ENCODE results near the gene STIM2.
"Not testable (repeated sequence)": the region's sequence is repeated elsewhere in the genome, so short reads cannot be mapped to it uniquely, and the experiment has no call there.

Gene STIM2

GRCh38 chr4:26892480-26893150, 32.0 kb downstream of the STIM2 start:
- peak overlapping the region; percentile 76 for H3K27ac Mint-ChIP-seq
- peaks cover 52% of the 10 kb centered on the region for H3K36me3 Mint-ChIP-seq (ENCODE audit: low read depth)
- H3K9me3 Mint-ChIP-seq = peaks cover 4% of the 10 kb centered on the region
- H3K4me1 Mint-ChIP-seq (ENCODE audit: low read depth) = peaks cover 62% of the 10 kb centered on the region
- no peaks in the 10 kb centered on the region for H3K27me3 Mint-ChIP-seq
- H3K4me3 Mint-ChIP-seq = no peak overlapping the region

- peaks cover 52% of the 10 kb centered on the region for H3K36me3 Mint-ChIP-seq (ENCODE audit: low read depth)
- peak overlapping the region; percentile 76 for H3K27ac Mint-ChIP-seq
Observed at GRCh38 chr4:26893491-26893890, 32.9 kb downstream of the STIM2 start.

DNA sequence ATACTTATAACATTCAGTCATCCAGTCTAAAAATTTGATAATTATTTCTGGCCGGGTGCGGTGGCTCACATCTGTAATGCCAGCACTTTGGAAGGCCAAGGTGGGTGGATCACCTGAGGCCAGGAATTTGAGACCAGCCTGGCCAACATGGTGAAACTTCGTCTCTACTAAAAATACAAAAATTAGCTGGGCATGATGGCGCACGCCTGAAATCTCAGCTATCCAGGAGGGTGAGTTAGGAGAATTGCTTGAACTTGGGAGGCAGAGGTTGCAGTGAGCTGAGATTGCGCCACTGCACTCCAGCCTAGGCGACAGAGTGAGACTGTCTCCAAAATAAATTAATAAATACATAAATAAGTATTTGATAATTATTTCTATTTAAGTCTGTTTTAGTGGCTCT, 34.2 kb downstream of the STIM2 start:
- peaks cover 62% of the 10 kb centered on the region for H3K4me1 Mint-ChIP-seq (ENCODE audit: low read depth)
- not testable (repeated sequence) for H3K27ac Mint-ChIP-seq, H3K27me3 Mint-ChIP-seq, H3K4me3 Mint-ChIP-seq, H3K9me3 Mint-ChIP-seq
- peaks cover 43% of the 10 kb centered on the region for H3K36me3 Mint-ChIP-seq (ENCODE audit: low read depth)

More at GRCh38 chr4:26893491-26893890, 32.9 kb downstream of the STIM2 start:
- peaks cover 60% of the 10 kb centered on the region for H3K4me1 Mint-ChIP-seq (ENCODE audit: low read depth)
- no peak overlapping the region for H3K4me3 Mint-ChIP-seq
- H3K9me3 Mint-ChIP-seq = peaks cover 4% of the 10 kb centered on the region
- no peaks in the 10 kb centered on the region for H3K27me3 Mint-ChIP-seq

DNA sequence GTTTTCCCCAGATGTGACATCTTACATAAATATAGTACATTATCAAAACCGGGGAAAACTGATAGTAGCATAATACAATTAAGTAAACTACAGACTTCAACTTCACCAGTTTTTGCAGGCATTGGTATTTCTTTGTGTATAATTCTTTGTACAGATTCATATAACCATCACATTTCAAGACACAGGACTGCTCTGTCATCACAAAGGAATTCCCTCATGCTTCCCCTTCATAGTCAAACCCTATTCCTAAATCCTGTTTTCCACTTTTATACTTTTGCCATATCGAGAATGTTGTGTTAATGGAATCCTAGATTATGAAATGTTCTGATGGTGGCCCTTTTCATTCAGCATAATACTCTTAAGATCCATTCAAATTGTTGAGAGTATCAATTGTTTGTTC, 36.0 kb downstream of the STIM2 start:
- peaks cover 66% of the 10 kb centered on the region for H3K4me1 Mint-ChIP-seq (ENCODE audit: low read depth)
- H3K36me3 Mint-ChIP-seq (ENCODE audit: low read depth) = peaks cover 35% of the 10 kb centered on the region
- no peak overlapping the region for H3K27ac Mint-ChIP-seq
- no peak overlapping the region for H3K4me3 Mint-ChIP-seq
- no peaks in the 10 kb centered on the region for H3K27me3 Mint-ChIP-seq
- H3K9me3 Mint-ChIP-seq = no peaks in the 10 kb centered on the region

GRCh38 chr4:26899991-26900390, 39.4 kb downstream of the STIM2 start:
- peaks cover 33% of the 10 kb centered on the region for H3K36me3 Mint-ChIP-seq (ENCODE audit: low read depth)
- no peaks in the 10 kb centered on the region for H3K9me3 Mint-ChIP-seq
- no peak overlapping the region for H3K4me3 Mint-ChIP-seq
- no peaks in the 10 kb centered on the region for H3K27me3 Mint-ChIP-seq
- H3K27ac Mint-ChIP-seq = peak overlapping the region; percentile 56
- peaks cover 74% of the 10 kb centered on the region for H3K4me1 Mint-ChIP-seq (ENCODE audit: low read depth)

DNA sequence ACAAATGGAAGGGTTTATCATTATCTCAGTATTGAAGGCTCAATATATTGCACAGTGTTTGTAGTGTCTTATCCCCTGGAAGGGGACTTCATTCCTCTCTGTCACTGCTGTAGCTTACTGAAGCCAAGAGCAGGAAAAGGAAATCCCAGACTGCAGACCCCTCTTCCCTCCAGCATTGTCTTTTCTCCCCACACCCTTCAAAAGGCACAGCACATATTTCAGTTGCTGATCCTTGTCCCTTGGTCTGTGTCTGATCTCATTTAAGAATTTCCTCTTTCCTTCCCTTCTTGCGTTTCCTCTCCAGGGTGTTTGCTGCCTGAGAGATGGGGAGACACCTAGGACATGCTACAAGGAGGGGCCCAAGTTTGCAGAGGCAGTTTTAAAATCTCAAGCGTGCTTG, 40.1 kb downstream of the STIM2 start:
- Mint-ChIP-seq H3K4me1 (ENCODE audit: low read depth) (peaks cover 73% of the 10 kb centered on the region), H3K4me3 (no peak overlapping the region), H3K36me3 (ENCODE audit: low read depth) (peaks cover 35% of the 10 kb centered on the region), H3K27me3 (no peaks in the 10 kb centered on the region), H3K9me3 (no peaks in the 10 kb centered on the region), H3K27ac (peak overlapping the region; percentile 62)

DNA sequence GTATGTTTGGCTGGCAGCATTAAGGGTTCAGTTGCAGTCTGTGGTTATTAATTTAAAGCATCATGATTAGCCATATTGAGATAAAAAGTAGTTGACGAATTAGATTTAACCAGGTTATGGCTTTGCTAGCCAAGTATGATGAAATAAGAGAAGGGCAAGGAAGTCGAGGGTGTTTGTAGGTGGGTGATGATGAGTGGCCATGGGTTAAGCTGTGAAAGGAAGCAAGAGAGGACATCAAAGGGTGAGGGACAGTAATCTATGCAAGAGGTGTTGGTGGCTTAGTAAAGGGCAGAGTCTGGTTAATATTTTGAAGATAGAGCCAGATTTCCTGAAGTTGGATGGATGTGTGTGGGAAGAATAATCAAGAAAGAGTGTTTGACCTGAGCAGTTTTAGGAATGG, 44.5 kb downstream of the STIM2 start:
- H3K4me1 Mint-ChIP-seq (ENCODE audit: low read depth) = peaks cover 80% of the 10 kb centered on the region

DNA sequence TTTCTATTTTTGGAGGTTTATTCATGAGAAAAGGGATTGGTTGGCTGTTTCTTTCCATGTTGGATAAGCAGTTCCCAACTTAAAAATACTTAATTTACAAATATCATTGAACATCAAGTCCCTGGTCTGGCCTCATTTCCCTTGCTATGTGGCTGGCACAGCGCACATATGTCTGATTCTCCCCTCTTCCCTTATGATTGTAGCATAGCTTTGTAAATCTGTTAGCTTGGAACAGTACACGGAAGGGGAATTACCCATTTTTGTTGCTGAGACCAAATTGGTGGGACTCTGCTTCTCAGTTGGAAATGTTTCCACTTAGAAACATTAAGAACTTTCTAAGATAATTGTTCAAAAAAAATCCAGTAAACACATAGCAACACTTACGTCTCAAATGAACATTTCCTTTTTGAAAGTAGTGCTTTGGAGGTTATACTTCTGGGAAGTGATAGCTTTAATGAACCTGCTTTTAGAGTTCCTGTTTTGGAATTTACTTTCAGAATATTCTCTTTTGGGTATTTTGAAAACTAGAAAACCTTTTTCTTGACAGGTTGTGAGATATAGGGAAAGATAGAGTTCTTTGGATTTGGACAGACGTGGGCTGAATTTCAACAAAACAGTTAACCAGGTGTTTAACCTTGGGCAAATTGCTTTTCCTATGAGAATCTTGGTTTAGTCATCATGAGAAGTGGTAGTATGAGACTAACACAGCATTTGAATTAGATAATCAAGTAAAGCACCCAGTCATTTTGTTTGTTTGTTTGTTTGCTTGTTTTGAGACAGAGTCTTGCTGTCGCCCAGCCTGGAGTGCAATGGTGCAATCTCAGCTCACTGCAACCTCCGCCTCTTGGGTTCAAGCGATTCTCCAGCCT, 47.3 kb downstream of the STIM2 start:
- Mint-ChIP-seq H3K27ac (no peak overlapping the region), H3K9me3 (no peaks in the 10 kb centered on the region), H3K4me3 (no peak overlapping the region), H3K27me3 (no peaks in the 10 kb centered on the region), H3K4me1 (ENCODE audit: low read depth) (peaks cover 85% of the 10 kb centered on the region), H3K36me3 (ENCODE audit: low read depth) (peaks cover 16% of the 10 kb centered on the region)

More for the DNA sequence above, 44.5 kb downstream of the STIM2 start:
- Mint-ChIP-seq H3K4me3 (peak overlapping the region; percentile 33), H3K9me3 (no peaks in the 10 kb centered on the region), H3K27me3 (no peaks in the 10 kb centered on the region), H3K36me3 (ENCODE audit: low read depth) (peaks cover 25% of the 10 kb centered on the region), H3K27ac (peak overlapping the region; percentile 75)

DNA sequence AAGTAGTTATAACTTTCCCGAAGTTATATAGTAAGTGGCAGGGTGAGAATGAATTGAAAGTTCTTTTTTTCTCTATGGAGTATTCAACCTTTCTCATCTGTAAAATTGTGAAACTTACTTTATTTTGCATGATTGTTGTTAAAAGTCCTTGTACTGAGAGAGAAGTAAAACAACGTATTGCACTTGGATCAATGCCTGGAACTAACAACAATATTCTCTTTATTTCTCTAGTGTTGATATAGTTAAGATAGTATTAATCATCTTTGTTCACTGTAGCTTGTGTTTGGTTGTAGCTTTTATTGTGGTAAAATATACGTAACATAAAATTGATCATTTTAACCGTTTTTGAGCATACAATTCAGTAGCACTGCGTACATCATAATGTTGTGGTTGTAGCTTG, 48.7 kb downstream of the STIM2 start:
- Mint-ChIP-seq H3K36me3 (ENCODE audit: low read depth) (peaks cover 11% of the 10 kb centered on the region), H3K27me3 (no peaks in the 10 kb centered on the region), H3K9me3 (no peaks in the 10 kb centered on the region), H3K4me1 (ENCODE audit: low read depth) (peaks cover 81% of the 10 kb centered on the region), H3K27ac (no peak overlapping the region), H3K4me3 (no peak overlapping the region)

DNA sequence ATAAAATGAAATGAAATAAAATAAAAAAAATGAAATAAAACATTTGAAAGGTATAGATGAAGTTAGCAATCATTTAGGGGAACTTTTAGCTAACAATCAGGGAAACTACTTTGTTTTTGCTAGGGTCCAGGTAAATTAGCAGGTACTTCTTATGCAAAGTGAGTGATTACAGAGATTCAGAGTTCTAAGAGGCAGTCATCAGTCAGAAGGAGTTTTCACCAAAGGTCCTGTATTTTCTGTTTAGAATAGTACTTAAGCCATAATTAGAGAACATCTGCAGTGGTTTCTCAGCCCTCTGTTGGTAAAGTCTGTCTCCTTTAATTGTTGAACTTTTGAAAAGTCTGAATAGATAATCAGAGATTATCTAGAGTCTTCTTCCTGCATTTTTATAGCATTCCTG, 50.6 kb downstream of the STIM2 start:
- no peaks in the 10 kb centered on the region for H3K27me3 Mint-ChIP-seq
- H3K4me1 Mint-ChIP-seq (ENCODE audit: low read depth) = peaks cover 87% of the 10 kb centered on the region
- H3K27ac Mint-ChIP-seq = no peak overlapping the region

GRCh38 chr4:26912069-26912468, 51.4 kb downstream of the STIM2 start:
- Mint-ChIP-seq H3K9me3 (no peaks in the 10 kb centered on the region), H3K4me1 (ENCODE audit: low read depth) (peaks cover 88% of the 10 kb centered on the region), H3K27ac (no peak overlapping the region), H3K36me3 (ENCODE audit: low read depth) (peaks cover 6% of the 10 kb centered on the region), H3K4me3 (no peak overlapping the region), H3K27me3 (no peaks in the 10 kb centered on the region)

More for the DNA sequence above, 50.6 kb downstream of the STIM2 start:
- Mint-ChIP-seq H3K4me3 (no peak overlapping the region), H3K9me3 (no peaks in the 10 kb centered on the region), H3K36me3 (ENCODE audit: low read depth) (peaks cover 6% of the 10 kb centered on the region)

GRCh38 chr4:26912810-26913209, 52.2 kb downstream of the STIM2 start:
- Mint-ChIP-seq H3K36me3 (ENCODE audit: low read depth) (peaks cover 5% of the 10 kb centered on the region), H3K4me1 (ENCODE audit: low read depth) (peaks cover 83% of the 10 kb centered on the region), H3K27ac (peak overlapping the region; percentile 21), H3K27me3 (no peaks in the 10 kb centered on the region), H3K4me3 (no peak overlapping the region), H3K9me3 (no peaks in the 10 kb centered on the region)

GRCh38 chr4:26916195-26916594, 55.6 kb downstream of the STIM2 start:
- peaks cover 72% of the 10 kb centered on the region for H3K4me1 Mint-ChIP-seq (ENCODE audit: low read depth)
- peaks cover 25% of the 10 kb centered on the region for H3K36me3 Mint-ChIP-seq (ENCODE audit: low read depth)
- no peaks in the 10 kb centered on the region for H3K9me3 Mint-ChIP-seq
- no peaks in the 10 kb centered on the region for H3K27me3 Mint-ChIP-seq
- H3K4me3 Mint-ChIP-seq = no peak overlapping the region
- H3K27ac Mint-ChIP-seq = no peak overlapping the region

DNA sequence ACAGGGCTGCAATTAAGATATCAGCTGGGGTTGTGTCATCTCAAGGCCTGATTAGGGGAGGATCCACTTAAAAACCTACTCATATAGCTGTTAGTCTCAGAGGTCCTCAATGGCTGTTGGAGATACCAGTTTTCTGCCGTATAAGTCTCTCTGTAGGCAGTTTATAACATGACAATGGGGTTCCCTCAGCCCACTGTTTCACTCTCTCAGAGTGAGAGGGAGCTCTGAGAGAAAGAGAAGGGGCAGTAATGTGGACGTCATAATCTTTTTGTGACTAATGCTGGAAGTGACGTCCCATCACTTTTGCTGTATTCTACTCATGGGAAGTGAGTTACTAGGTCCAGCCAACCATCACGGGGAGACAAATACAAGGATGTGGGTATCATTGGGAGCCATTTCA, 70.3 kb downstream of the STIM2 start:
- no peaks in the 10 kb centered on the region for H3K27me3 Mint-ChIP-seq
- H3K27ac Mint-ChIP-seq = no peak overlapping the region
- no peak overlapping the region for H3K4me3 Mint-ChIP-seq
- peaks cover 25% of the 10 kb centered on the region for H3K4me1 Mint-ChIP-seq (ENCODE audit: low read depth)
- H3K9me3 Mint-ChIP-seq = no peaks in the 10 kb centered on the region
- peaks cover 12% of the 10 kb centered on the region for H3K36me3 Mint-ChIP-seq (ENCODE audit: low read depth)

- Mint-ChIP-seq H3K4me1 (ENCODE audit: low read depth) (peaks cover 30% of the 10 kb centered on the region), H3K36me3 (ENCODE audit: low read depth) (peaks cover 12% of the 10 kb centered on the region), H3K4me3 (no peak overlapping the region)
Observed at GRCh38 chr4:26931451-26931850, 70.8 kb downstream of the STIM2 start.

More at GRCh38 chr4:26931451-26931850, 70.8 kb downstream of the STIM2 start:
- Mint-ChIP-seq H3K27me3 (no peaks in the 10 kb centered on the region), H3K27ac (no peak overlapping the region), H3K9me3 (no peaks in the 10 kb centered on the region)
